Measurements from ENCODE around the gene NMUR2.

Gene NMUR2

DNA sequence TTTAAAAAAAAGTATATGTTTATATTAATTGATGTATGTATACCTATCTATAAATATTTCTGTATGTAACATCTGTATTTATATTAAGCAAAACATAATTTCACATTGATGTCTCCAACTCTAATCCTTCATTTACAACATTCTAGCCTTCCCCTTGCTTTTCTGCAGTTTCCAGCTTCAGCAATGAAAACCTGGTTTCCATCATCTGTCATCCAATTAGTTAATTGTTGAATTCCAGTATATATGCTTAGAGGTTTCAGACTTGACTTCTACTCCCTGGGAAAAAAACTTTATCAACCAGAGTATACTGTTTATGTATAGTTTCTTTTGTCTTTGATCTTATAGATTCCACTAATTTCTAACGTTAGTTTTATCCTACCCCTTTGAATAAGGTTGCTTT is 38.4 kb downstream of the NMUR2 start:
- DNase-seq, result no peak

- no peak for DNase-seq
Measured at GRCh38 chr5:152364899-152365298, 40.2 kb downstream of the NMUR2 start.

GRCh38 chr5:152364172-152364571 is 40.9 kb downstream of the NMUR2 start:
- no peak for DNase-seq

- no peak for DNase-seq
Measured at GRCh38 chr5:152358861-152359568, 46.1 kb downstream of the NMUR2 start.

GRCh38 chr5:152356506-152356905 is 48.6 kb downstream of the NMUR2 start:
- DNase-seq, result no peak

DNA sequence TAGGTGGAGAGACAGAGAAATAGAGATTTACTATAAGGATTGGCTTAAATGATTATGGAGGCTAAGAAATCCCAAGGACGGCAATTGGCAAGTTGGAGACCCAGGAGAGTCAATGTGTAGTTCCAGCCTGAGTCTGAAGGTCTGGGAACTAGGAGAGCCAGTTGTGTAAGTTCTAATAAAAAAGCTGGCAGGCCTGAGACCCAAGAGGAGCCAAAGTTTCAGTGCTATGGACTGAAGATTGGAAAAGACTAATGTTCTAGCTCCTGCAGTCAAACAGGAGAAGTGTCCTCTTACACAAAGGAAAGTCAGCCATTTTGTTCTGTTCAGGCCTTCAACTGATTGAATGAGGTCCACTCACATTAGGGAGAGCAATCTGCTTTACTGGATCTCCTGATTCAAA is 50.0 kb downstream of the NMUR2 start:
- no peak for DNase-seq

DNA sequence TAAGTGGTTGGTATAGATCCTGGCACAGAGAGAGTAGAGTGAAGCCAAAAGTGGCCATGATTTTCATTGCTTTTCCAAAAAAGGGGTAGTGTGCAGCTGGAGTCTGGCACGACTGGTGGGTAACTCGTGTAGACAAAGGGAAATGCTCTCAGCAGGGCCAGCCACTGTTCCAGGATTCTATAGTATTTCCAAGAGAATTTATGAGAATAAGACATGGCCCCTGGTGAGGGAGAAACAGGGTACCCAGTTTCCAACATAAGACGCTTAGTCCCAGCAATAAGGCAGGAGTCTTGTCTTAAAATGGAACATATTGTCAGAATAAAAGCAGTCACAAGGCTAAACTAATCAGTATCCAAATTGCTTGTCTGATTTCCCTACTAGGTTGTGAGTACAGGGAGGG is 52.1 kb downstream of the NMUR2 start:
- no peak for DNase-seq

- DNase-seq, result peak; percentile 5
Measured at GRCh38 chr5:152349683-152350526, 55.2 kb downstream of the NMUR2 start.

Measured in activated naive CD4-positive, alpha-beta T cell treated with Interleukin-2 at 50 U/mL for 16 hours (primary cell).